Neural progenitor cell (in vitro differentiated cells): ENCODE measurements around the gene ATF6.
A peak's percentile ranks its signal among the peaks of the same experiment; 100 is the strongest.

Experiments
- EZH2 ChIP-seq: fragments of 200-600 bp; sonication (generic); IDR thresholded peaks from 2 replicates; pipeline ENCODE4 v1.6.1; 2017; ENCODE audit warnings: antibody characterized with exemption, mild to moderate bottlenecking, moderate library complexity
- TF ChIP-seq, protein P1 (sequence below): fragments of 200-600 bp; sonication (generic); IDR thresholded peaks from 2 replicates; pipeline ENCODE4 v1.5.1; 2017; ENCODE audit warnings: antibody characterized with exemption, mild to moderate bottlenecking

DNA sequence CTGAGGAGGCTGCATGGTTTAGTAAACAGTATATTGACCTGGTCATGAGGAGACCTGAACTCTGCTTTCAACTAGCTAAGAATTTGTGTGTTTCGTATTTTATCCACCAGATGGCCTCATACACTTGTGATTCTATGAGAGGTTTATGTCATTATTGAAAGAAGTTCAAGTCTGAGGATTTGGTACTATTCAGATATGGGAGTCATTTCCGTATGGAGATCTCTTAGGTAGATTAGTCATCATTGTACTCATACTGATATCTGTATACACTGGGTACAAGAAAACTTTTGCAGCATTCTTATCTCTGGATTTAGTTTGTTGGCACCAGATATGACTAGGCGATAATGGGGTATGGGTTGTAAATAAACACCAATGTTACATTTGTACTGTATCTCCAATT lies 26.6 kb downstream of the ATF6 start:
- TF ChIP-seq, protein P1, sequence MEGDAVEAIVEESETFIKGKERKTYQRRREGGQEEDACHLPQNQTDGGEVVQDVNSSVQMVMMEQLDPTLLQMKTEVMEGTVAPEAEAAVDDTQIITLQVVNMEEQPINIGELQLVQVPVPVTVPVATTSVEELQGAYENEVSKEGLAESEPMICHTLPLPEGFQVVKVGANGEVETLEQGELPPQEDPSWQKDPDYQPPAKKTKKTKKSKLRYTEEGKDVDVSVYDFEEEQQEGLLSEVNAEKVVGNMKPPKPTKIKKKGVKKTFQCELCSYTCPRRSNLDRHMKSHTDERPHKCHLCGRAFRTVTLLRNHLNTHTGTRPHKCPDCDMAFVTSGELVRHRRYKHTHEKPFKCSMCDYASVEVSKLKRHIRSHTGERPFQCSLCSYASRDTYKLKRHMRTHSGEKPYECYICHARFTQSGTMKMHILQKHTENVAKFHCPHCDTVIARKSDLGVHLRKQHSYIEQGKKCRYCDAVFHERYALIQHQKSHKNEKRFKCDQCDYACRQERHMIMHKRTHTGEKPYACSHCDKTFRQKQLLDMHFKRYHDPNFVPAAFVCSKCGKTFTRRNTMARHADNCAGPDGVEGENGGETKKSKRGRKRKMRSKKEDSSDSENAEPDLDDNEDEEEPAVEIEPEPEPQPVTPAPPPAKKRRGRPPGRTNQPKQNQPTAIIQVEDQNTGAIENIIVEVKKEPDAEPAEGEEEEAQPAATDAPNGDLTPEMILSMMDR: peak; percentile 65
- TF ChIP-seq EZH2: no peak
